A204.1 (cell line): ENCODE measurements around the gene ADORA2A.

ENCODE experiments used
- FAIRE-seq: peaks from 2 replicates; lab custom pipeline; 2012; peaks lifted over from hg19 to GRCh38; lab: Jason Lieb, UNC

ADORA2A gene

DNA sequence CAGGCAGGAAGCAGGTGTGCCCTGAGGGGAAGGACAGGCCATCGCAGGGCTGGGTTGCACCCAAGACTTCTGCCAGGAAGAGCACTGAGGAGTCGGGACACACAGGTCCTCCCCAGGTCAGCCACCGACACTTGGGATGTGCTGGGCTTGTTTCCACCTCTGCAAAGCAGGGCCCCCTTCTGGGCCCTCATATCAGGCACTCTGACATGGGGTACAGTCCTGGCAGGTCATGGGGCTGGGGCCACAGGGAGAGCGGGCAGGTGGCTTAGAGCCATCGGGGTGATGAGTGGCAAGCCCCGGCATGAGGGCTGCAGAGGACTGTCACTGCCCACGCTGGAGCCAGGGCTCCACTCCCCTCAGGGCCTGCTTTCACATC, 7.9 kb upstream of the ADORA2A start:
- no peak for FAIRE-seq

DNA sequence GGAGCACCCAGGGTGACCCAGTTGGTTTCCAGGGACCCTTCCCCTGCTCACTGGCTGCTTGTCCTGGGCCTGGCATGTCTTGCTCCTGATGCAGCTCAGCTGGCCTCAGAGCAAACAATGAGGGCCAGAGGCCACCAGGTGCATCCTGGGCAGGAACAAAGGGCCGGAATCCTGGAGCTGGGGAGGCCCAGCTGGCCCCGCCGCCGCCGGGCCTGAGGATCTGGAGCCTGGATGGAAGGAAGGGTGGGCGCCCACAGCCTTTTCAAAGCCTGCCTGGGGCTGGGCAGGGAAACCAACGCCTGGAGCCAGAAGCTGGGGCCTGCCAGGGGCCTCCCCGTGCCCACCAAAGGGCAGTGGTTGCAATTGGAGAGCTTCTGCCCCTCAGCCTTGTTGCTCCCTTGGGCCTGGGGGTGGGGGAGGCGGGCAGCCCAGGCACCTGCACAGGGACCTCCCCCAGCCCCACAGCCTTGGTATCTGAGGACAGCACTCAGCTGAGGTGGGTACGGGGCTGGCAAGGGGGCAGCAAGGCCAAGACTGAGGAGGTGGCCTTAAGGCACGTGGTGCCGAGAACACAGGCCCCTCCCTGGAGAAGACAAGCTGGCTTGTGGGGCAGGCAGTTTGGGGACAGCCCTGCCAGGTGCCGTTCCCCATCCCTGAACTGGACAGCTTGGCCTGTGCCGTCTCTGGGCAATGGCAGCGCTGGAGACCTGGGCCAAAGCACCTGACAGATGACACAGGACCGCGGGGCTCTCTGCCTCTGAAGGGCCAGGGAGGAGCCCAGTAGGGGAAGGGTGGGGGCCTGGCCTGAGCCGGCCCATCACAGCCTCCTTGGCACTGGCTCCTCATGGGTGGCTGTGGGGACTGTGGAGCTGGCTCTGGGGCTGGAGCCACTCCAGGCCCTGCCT, 7.1 kb upstream of the ADORA2A start:
- no peak for FAIRE-seq

DNA sequence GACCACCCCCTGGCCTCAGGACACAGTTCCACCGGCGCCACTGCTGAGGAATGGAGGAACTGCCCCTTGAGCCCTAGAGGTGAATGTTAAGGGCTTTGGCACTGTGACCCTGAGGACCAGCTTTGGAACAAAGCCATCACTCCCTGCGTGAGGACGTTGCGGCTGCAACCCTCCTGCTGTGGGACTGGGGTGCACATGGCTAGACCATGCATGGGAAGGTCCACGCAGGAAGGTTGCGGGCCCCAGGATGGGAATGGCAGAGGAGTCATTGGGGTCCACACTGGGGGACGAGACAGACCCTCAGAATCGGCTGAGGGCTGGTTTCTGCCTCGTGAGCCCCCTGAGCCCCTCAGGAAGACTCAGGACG, 6.4 kb upstream of the ADORA2A start:
- FAIRE-seq = no peak

DNA sequence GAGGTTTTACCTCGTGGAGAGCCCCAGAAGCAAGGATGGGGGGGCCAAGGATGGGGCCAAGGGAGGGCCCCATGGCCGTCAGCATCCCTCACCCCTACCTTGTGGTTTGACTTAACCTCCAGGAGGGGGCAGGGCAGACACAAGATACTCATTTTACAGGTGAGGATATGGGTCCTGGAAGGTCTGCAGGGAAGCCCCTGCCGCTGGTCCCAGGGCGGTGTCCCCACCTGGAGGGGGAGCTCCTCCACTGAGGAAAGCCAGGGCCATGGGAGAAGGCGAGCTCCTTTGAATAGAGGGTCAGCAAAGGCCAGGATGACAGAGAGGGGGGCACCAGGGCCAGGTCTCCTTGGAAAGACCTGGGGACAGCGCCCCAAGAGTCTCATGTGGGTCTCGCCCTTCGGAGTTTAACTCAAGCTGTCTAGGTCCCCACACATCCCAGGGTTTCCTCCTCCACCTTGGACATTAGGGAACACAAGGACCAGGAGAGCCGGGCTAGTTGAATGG, 5.9 kb upstream of the ADORA2A start:
- no peak for FAIRE-seq

DNA sequence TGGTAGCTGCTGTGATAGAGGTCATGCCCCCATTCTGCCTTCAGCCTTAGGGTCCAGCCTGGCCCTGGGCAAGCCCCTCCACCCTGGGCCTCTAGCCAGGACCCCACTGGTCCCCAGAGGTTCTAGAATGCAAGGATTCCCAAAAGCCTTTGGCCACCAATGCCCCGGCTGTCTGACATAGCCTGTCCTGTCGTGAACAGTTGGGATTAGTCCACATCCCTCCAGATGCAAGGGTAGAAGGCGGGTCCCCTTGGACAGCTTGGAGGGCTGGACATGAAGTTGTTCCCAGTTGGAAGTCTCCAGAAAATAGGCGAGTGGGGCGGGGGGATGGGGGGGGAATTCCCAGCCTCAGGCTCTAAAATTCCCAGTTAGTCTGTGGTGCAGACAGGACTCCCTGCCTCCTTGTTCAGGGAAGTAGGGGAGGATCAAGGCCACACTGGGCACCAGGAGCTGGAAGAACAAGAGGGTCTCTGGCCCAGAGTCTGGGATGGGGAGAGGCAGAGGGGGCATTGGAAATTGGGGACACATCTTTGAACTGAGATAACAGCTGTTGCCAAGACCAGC, 5.2 kb upstream of the ADORA2A start:
- no peak for FAIRE-seq

DNA sequence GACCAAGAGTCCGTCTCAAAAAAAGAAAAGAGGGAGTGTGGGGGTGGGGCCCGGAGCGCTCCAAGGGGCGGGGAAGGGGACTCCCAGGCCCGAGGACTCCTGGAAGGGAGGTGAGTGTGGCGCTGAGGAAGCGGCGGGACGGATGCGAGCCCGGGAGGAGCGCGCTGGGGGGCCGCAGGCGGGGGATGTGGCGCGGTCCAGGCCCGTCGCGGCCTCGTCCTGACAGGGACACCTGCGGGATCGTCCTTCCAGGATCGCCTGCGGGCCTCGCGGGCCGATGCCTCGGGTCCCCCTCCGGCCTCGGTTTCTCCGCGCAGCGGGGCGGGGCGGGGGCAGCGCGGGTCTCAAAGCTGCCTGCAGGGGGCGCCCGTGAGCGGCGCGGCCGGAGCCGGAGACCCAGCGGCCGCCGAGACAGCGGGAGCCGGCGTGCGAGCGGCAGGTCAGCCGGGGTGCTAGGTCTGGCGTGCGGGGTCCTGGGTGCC, 3.8 kb upstream of the ADORA2A start:
- FAIRE-seq = no peak

DNA sequence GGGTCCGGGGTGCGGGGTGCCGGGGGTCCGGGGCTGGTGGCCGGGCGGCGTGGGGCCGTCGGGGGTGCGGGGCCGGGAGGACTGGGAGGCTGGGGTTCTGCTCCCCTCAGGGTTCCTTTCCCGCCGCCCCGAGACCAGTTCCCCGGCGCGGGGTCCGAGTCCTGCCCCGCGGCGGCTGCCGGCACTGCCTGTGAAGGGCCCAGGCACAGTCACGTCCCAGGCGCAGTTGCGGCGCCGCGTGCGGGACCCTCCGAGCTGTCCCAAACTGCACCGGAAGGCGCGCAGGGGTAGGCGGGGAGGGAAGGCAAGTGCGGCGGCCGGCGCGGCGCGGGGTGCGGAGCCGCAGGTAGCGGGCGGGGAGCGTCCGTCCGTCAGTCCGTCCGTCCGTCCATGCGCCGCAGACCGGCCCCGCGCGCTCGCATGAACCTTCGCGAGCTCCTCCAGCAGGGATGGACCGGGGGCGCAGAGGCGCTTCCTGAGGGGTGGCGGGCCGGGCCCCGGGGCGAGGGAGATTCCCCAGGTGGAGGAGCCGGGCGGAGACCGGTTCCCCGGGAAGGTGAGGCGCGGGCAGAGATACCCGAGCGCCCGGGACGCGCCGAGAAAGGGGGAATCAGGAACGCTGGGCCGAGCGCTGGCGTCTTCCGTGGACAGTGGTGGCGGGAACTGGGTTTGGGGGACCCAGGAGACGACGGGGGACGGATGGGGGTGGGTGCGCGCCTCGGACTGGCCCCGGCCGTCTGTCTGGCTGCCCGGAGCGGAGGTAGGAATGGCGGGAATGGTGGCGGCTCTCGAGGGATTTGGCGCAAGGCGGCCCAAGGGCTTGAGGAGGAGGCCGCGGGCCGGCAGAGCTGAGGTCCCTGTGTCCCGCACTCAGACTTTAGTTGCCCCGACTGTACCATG, 3.1 kb upstream of the ADORA2A start:
- FAIRE-seq = no peak

DNA sequence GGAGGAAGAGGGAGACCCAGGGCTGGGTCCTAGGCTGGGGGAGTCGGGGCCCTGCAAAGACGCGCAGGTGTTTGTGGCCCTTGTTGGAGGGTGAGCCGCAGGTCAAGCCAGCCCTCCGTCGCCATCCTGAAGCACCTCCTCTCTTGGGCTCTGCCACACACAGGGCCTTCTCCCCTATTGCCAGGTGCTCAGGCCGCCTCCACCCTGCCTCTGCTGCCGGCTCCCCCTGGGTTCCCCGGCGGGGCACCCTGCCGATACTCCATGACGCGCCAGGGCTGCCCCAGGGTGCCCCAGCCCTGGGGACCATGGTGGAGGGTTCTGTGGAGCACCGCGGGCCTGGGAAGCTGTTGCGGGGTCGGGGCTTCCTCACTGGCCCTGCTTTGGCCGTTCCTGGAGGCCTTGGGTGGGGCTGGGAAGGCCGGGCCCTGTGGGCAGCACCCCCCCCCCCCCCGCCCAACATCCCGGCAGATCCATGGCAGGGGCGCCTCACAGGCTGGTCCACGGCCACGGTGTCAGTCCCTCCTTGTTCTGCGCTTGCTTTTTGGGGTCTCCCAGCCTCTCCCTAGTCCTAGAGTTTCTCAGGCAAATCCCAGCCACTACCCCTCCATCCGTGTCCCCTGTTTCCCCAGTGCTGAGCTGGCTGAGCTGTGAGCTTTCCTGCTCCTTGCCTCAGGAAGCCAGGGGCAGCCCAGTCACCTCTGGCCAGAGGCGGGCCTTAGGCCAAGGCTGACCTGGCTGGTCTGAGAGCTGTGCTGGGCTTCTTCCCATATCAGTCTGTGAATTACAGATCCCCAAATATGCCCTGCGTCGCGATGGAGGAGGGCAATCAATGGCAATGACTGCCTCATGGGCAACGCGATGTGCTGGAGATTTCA, 2.3 kb upstream of the ADORA2A start:
- FAIRE-seq = no peak

DNA sequence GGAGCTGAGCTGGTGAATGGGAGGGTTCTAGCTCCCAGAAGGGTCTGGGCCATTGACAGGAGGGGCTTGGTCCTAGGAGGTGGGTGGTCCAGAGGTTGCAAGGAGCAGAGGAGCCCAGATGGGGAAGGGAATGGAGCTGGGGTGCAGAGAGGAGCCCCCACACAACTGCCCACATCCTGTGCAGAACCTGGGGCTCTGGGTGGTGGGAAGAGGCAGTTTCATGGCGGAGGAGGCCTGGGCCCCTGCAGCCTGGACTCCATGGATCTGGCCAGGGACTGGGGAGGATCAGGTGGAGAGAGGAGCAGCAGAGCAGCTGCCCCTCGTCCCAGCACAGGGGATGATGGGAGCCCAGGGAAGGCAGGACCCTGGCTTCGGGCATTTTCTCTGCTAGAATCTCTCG, 963 bp upstream of the ADORA2A start:
- FAIRE-seq = no peak

DNA sequence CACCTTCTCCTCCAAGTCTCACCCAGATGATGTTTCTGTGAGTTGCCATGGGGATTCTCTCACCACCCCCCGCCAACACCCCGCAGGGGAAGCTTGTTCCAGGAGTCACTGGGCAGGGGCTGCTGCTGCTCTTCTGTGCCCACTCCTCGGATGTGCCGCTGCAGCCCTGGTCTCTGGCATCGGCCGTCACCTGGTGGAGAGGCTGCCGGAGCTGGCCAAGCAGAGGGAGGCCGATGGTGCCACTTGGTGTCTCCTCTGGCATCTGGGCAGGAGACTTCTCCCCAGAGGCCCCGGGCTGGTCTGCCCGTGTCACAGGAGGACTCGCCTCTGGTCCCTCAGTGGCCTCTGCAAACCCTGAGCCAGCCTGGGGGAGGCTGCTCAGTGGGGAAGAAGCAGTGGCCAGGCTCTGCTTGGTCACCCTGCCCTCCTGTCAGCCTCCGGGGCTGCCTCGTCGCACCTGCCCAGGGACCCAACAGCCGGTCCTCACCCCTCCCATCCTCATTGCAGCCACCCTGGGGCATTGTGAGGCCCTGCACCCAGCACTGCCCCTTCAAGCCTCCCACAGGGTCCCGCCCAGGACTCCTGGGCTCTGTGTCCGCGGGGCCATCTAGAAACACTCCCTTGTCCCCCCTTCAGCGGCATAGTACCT, 424 bp upstream of the ADORA2A start:
- FAIRE-seq = no peak

DNA sequence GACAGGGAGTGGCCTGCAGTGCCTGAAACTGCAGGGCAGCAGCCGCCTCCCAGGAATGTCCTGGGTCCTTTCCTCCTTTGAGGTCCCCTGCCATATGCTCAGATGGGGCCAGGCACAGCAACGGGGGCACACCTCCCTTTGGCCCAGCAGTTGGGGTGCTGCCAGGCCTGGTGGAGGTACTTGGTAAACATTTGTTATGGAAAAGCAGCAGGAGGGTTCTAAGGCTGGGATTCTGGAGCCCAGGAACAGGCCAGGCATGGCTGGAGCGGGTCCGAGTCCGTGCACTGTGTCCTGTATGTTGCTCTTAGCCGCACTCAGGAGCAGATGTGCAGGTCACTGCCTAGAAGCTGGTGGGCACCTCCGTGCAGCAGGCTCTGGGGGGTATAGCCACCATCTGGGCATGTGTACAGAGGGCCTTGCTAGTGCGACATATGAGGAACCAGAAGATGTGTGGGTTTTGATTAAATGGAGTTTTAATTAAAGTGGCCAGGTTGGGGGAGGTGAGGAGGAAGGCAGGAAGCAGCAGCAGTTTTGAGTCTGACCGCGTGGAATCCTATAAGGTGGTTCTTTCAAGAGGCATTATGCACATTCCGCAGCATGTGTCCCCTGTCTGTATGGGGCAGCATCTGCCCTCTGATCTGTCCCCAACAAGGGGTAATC, 1.5 kb downstream of the ADORA2A start:
- FAIRE-seq = no peak

DNA sequence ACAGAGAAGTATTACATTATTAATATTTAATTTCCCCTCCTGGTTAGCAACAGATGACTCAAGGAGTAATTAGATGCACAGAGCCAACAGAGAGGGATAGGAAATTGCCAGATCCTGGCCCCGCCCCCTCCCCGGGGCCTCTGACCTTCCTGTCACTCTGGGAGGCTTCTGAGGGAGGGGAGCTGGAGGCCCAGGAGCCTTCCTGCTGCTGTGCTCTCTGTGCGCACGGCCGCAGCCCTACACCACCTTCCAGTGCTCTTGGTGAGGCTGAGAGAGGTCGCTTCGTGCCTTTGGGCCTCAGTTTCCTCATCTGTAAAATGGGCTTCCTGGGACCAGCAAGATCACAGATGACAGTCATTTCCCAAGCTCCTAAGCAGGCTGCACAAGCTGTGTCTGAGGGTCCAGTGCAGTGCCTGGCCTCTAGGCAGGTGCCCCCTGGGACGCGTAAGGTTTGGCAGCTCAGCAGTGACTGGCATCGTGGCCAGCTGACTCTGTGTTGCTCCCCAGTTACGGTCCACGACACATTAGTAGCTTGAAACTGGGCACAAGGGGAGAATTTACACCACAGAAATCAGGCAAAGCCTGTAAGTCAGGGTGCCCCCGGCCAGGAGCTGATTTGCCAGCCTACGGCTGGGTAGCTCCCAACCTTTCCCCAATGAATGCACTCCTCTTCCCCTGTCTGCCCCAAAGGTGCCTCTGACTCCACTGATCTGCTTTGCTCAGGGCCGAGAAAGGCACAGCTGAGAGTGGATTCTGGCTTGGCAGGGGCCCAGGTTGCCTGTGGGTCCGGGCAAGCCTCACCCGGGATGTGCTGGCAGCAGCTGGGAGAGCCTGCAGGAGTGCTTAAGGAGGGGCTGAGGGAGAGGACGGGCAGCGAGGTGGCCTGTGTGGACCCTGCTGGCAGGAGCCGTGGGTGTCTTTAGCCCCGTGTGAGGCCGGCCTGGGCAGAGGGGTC, 2.3 kb downstream of the ADORA2A start:
- FAIRE-seq = no peak

DNA sequence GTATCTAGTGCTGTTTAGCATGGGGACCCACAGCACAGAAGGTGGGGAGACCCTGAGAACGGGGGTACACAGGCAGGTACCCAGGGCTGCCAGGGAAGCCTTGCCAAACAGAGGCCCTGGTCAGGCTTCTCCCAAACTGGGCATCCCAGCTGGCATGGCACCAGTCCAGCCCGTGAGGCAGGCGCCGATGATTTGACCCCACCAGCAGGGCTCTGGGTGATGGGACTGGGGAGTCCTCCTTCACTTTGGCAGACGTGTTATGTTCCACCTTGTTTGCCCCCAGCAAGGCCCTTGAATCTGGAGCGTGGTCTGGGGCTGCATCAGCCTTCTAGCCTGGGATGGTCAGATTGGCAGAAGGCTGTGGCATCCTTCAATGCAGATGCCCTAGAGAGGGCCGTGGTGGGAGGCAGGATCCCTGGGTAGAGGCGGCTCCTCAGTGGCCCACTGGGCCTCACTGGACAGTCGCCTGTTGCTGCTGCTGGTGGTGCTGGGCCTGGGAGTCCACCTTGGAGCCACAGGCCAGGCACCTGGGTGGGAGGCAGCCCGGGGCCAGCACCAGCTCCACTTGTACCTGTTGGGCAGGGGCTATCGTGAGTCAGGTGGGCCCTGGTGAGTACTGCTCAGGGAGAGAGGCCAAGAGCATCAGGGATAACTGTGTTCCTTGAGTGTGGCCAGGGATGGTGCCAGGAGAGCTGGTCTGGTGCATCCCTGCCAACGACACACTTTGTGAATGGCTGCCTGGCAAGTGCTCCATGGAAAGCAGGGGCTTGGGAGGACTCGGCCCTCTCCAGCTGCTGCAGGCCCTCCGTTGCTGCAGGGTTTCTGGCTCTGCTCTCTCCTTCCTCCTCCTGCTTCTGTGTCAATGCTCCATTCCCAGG, 3.3 kb downstream of the ADORA2A start:
- no peak for FAIRE-seq

DNA sequence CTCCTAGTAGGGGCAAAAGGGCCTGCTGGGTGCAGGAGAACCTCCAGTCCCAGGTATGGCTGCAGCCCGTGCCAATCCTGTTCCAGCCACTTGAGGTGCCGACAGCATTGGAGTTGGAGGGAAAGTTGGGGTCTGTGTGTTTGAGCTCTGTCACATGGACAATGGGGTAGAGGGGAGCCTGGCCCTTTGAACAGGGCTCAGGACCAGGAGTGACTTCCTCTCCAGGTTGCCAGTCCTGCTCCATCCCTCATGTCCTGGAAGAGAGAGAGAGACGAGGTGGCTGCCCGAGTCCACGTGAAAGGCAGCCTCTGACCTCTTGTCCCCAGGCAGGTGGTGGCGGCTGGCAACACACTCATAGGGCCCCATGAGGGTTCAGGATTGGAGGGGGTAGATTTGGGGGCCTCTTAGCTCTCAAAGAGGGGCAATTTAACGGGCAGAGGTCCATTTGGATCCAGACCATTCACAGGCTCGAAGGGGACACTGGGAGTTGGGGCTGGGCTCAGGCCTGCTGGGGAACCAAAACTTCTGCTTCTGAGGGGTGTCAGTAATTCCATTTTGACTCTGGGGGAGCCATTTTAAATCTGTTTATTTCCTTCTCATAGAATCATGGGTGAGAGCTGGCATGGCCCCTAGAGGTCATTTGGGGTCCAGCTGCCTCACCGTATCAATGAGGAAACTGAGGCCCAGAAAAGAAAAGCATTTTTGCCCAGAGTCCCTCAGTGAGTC, 4.1 kb downstream of the ADORA2A start:
- FAIRE-seq = no peak

DNA sequence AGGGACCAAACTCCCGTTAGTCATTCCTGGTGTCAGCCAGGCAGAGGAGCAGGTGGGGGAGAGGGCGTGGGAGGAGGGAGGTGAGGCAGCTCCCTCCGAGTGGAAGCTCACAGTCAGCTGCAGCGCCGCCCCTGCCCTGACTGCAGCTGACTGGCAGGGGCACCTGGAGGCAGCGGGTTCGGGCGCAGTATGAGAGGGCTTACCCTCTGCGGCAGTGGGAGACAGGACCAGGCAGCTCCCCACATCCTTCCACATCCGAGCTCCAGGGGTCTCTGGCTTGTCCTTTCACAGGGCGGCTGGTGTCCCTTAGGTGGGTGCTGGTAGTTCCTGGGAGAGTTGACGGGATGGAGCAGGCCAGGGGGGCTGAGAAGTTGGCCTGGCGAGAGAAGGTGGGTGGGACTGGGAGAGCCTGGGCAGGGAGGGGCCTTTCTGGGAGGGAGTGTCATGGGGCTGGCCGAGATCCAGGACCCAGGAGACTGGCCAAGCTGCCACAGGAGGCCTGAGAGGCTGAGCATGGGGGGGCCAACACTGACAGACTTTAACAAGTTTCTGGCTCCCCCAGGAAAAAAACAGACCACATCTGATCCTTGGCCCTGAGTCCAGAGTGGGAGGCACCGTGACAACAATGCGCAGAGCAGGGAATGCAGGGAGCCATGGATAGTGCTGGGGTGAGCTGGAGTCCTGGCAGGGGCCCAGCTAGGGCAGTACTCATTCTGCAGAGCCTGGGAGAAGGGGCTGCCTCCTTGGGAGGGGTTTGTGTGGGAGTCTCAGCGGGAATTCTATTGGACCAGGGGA, 4.9 kb downstream of the ADORA2A start:
- no peak for FAIRE-seq

DNA sequence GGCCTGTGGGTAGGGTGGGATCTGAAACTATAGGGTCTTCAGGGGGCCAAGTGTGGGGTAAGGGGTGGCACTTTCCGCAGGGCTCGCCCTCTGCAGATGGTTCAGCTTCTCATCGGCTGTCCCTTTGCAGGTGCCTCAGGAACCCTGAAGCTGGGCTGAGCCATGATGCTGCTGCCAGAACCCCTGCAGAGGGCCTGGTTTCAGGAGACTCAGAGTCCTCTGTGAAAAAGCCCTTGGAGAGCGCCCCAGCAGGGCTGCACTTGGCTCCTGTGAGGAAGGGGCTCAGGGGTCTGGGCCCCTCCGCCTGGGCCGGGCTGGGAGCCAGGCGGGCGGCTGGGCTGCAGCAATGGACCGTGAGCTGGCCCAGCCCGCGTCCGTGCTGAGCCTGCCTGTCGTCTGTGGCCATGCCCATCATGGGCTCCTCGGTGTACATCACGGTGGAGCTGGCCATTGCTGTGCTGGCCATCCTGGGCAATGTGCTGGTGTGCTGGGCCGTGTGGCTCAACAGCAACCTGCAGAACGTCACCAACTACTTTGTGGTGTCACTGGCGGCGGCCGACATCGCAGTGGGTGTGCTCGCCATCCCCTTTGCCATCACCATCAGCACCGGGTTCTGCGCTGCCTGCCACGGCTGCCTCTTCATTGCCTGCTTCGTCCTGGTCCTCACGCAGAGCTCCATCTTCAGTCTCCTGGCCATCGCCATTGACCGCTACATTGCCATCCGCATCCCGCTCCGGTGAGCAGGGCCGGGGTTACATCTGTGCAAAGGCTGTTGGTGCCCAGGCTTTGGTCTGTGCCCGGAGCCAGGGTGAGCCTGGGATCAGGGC, 5.8 kb downstream of the ADORA2A start:
- FAIRE-seq = no peak
